OCI-LY1 (cell line): ENCODE measurements around the gene DPH5.

Experiments used
- H2AFZ ChIP-seq: fragments of 200-600 bp; sonication (generic), shearing (Covaris generic); 2 replicates; pipeline ENCODE4 v1.6.0; 2014; ENCODE audit warnings: antibody characterized with exemption, mild to moderate bottlenecking, low read length
- H3F3A ChIP-seq: fragments of 200-600 bp; sonication (generic), shearing (Covaris generic); 2 replicates; pipeline ENCODE4 v1.6.0; 2014; ENCODE audit warnings: mild to moderate bottlenecking, antibody characterized with exemption, low read length, moderate library complexity; ENCODE audit not compliant: insufficient read depth
- H3K27ac ChIP-seq: fragments of 200-600 bp; sonication (generic); 2 replicates; pipeline ENCODE4 v1.5.1; 2014; ENCODE audit warnings: low read length, mixed run types, mild to moderate bottlenecking, low read depth; ENCODE audit not compliant: poor library complexity, severe bottlenecking
- H3K27me3 ChIP-seq: fragments of 200-600 bp; sonication (generic); 2 replicates; pipeline ENCODE4 v1.6.0; 2014; ENCODE audit warnings: antibody characterized with exemption, mild to moderate bottlenecking, low read length, moderate library complexity; ENCODE audit not compliant: insufficient read depth
- H3K36me3 ChIP-seq: fragments of 200-600 bp; sonication (generic); 2 replicates; pipeline ENCODE4 v1.6.1; 2014; ENCODE audit warnings: mild to moderate bottlenecking, antibody characterized with exemption, low read length, moderate library complexity, mixed read lengths; ENCODE audit not compliant: insufficient read depth
- H3K4me1 ChIP-seq: fragments of 200-600 bp; sonication (generic); 2 replicates; pipeline ENCODE4 v1.5.1; 2014; ENCODE audit warnings: mild to moderate bottlenecking, low read length, moderate library complexity; ENCODE audit not compliant: insufficient read depth, severe bottlenecking
- H3K4me2 ChIP-seq: fragments of 200-600 bp; sonication (generic), shearing (Covaris generic); 2 replicates; pipeline ENCODE4 v1.6.1; 2014; ENCODE audit warnings: low read length
- H3K4me3 ChIP-seq: fragments of 200-600 bp; sonication (generic); 2 replicates; pipeline ENCODE4 v1.5.1; 2014; ENCODE audit warnings: low read length, low read depth, mild to moderate bottlenecking, mixed read lengths; ENCODE audit not compliant: poor library complexity, severe bottlenecking
- H3K79me2 ChIP-seq: fragments of 200-600 bp; shearing (Covaris generic); 2 replicates; pipeline ENCODE4 v1.6.1; 2016; ENCODE audit warnings: mixed run types, low read length, mixed read lengths; ENCODE audit not compliant: insufficient read depth
- H3K9ac ChIP-seq: fragments of 200-600 bp; sonication (generic), shearing (Covaris generic); 2 replicates; pipeline ENCODE4 v1.6.1; 2014; ENCODE audit warnings: mild to moderate bottlenecking, low read length, mixed read lengths
- H3K9me2 ChIP-seq: fragments of 200-600 bp; sonication (generic), shearing (Covaris generic); 2 replicates; pipeline ENCODE4 v1.6.1; 2014; ENCODE audit warnings: low read depth, mild to moderate bottlenecking, low read length, mixed read lengths
- H3K9me3 ChIP-seq: fragments of 200-600 bp; shearing (Covaris generic); 2 replicates; pipeline ENCODE4 v1.6.1; 2014; ENCODE audit warnings: low read length, mixed read lengths
- H4K20me1 ChIP-seq: fragments of 200-600 bp; sonication (generic), shearing (Covaris generic); 2 replicates; pipeline ENCODE4 v1.6.0; 2016; ENCODE audit warnings: mild to moderate bottlenecking, low read length; ENCODE audit not compliant: insufficient read depth
- EZH2 ChIP-seq: fragments of 200-600 bp; sonication (generic), shearing (Covaris generic); IDR thresholded peaks from 2 replicates; pipeline ENCODE4 v1.8.0; 2017; ENCODE audit warnings: borderline replicate concordance, mixed run types, mild to moderate bottlenecking, antibody characterized with exemption, low read length, moderate library complexity, mixed read lengths
- TF ChIP-seq, protein P1 (sequence below): fragments of 200-600 bp; sonication (generic), shearing (Covaris generic); IDR thresholded peaks from 2 replicates; pipeline ENCODE4 v1.5.1; 2017; ENCODE audit warnings: mild to moderate bottlenecking, antibody characterized with exemption, low read length, moderate library complexity, mixed read lengths

DPH5 gene, protein sequence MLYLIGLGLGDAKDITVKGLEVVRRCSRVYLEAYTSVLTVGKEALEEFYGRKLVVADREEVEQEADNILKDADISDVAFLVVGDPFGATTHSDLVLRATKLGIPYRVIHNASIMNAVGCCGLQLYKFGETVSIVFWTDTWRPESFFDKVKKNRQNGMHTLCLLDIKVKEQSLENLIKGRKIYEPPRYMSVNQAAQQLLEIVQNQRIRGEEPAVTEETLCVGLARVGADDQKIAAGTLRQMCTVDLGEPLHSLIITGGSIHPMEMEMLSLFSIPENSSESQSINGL

DNA sequence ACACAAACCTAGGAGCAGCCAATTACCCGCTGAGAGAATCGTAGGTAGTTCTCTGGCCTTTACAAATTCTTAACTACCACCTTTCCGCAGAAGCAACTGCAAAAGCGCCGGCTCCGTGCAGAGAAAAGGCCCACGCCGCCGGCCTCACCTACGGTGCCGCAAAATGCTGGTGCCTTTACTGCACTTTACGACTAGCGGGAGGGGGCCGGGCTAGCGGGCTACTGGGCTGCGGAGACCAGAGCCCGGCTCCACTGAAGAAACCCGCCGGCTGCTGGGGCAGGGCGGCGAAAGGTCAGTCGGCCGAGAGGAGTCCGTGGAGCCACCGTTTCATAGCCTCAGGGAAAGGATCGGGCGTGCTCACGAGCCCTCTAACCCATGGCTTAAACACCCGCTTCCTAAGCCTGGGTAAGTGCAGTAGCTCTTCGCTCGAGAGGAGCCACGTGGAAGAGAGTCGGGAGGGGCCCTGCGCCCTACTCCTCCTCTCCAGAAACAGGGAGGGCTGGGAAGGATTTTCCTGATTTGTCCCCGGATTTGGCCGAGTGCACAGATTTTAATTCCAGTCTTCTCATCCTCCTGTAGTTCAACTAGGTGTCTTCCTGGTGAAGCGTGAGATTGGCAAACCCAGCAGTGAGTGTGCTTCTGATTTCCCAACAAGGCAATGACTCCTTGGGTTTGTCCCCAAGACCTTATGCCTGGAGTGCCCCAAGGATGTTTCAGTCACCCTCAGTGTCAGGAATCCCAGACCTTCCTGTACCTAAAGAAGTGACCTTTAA lies at the start of gene DPH5:
Gene DPH5 (minus strand): TSS at position 128 of the 773 bp plus-strand sequence. CDS start 341 bp downstream, outside the sequence.
- Histone ChIP-seq H3K4me1 (peaks cover 35% of the 10 kb centered on the region), H3F3A (no peaks in the 10 kb centered on the region), H3K27me3 (no peaks in the 10 kb centered on the region), H3K79me2 (peaks cover 34% of the 10 kb centered on the region), H3K9me3 (no peaks in the 10 kb centered on the region), H3K9me2 (no peaks in the 10 kb centered on the region), H4K20me1 (no peaks in the 10 kb centered on the region), H3K4me2 (peak within 1 kb of the TSS; percentile 91), H3K27ac (peak within 1 kb of the TSS; percentile 37), H3K4me3 (peak within 1 kb of the TSS; percentile 71), H3K36me3 (peaks cover 48% of the 10 kb centered on the region), H2AFZ (no peak within 1 kb of the TSS), H3K9ac (peak within 1 kb of the TSS; percentile 84)
- TF ChIP-seq, protein P1, sequence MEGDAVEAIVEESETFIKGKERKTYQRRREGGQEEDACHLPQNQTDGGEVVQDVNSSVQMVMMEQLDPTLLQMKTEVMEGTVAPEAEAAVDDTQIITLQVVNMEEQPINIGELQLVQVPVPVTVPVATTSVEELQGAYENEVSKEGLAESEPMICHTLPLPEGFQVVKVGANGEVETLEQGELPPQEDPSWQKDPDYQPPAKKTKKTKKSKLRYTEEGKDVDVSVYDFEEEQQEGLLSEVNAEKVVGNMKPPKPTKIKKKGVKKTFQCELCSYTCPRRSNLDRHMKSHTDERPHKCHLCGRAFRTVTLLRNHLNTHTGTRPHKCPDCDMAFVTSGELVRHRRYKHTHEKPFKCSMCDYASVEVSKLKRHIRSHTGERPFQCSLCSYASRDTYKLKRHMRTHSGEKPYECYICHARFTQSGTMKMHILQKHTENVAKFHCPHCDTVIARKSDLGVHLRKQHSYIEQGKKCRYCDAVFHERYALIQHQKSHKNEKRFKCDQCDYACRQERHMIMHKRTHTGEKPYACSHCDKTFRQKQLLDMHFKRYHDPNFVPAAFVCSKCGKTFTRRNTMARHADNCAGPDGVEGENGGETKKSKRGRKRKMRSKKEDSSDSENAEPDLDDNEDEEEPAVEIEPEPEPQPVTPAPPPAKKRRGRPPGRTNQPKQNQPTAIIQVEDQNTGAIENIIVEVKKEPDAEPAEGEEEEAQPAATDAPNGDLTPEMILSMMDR = no peak
- no peak for TF ChIP-seq EZH2

DNA sequence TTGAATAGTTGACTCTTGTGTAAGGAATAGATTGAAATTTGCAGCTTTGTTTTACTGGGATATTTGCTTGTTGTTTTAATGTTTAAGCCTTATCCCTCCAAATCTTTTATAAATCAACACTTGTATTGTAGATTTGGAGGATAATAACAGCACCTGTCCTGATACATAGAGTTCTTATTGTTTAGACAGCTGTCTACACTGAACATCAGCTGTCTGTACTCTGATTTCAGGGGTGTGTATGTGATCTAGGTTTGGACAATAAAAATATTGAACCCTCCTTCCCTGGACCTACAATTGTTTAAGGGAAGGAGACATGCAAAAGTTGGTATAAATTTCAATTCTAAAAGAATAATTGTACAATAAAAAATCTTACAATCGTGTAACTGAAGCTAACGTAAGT lies 48.3 kb upstream of the DPH5 start:
- no peak overlapping the region for H3K9ac ChIP-seq
- H3K79me2 ChIP-seq = no peaks in the 10 kb centered on the region
- no peak for TF ChIP-seq EZH2
- TF ChIP-seq, protein P1 = no peak
- H3K9me3 ChIP-seq = no peaks in the 10 kb centered on the region
- no peaks in the 10 kb centered on the region for H3K9me2 ChIP-seq
- no peak overlapping the region for H3K4me2 ChIP-seq
- H3K27ac ChIP-seq = no peak overlapping the region
- no peaks in the 10 kb centered on the region for H3K4me1 ChIP-seq
- no peaks in the 10 kb centered on the region for H3K27me3 ChIP-seq
- no peak overlapping the region for H2AFZ ChIP-seq
- no peak overlapping the region for H3K4me3 ChIP-seq
- no peaks in the 10 kb centered on the region for H4K20me1 ChIP-seq
- H3K36me3 ChIP-seq = peaks cover 21% of the 10 kb centered on the region; the same call in 1 of the 2 replicates
- H3F3A ChIP-seq = no peaks in the 10 kb centered on the region; the same call in 1 of the 2 replicates

DNA sequence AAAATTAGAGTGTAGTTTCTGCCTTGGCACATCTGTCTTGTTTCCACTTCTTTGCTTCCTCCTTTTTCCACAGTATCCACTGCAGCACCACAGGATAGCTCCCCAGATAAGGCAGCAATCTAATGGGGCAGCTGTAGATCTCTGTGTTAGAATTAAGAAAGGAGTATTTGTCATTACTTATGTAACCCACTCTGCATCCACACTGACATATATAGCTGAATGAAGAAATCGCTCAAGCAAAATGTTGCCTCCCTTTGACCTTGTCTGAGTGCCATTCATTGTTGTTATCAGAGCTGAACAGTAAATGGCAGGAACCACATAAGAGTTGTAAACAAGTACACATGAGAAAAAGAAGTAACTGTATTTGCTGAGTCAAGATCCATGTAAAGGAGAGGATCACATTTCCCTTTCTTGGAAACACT lies 45.9 kb upstream of the DPH5 start:
- Histone ChIP-seq H3K27me3 (no peaks in the 10 kb centered on the region), H3K4me1 (no peaks in the 10 kb centered on the region), H3K36me3 (peaks cover 9% of the 10 kb centered on the region; the same call in 1 of the 2 replicates), H3K9me3 (no peaks in the 10 kb centered on the region), H3K4me2 (no peak overlapping the region), H4K20me1 (no peaks in the 10 kb centered on the region), H3F3A (no peaks in the 10 kb centered on the region; the same call in 1 of the 2 replicates), H3K79me2 (no peaks in the 10 kb centered on the region), H2AFZ (no peak overlapping the region), H3K9me2 (no peaks in the 10 kb centered on the region), H3K27ac (no peak overlapping the region), H3K9ac (no peak overlapping the region), H3K4me3 (no peak overlapping the region)
- TF ChIP-seq, protein P1 = no peak
- TF ChIP-seq EZH2 = no peak
